Subcutaneous adipose tissue (tissue), 4 donors: ENCODE data around the gene C20orf173. TPM values are rescaled to one million over a fixed set of nuclear protein-coding genes. Genes with fewer than 3 reads are reported as not detected.

Source experiments
- total RNA-seq, 4 donors: library from RNA; depleted of rRNA; stranded (reverse); fragments of >200 nt; gene quantifications; one replicate each; pipeline ENCODE4 v1.1.0, GENCODE V29; 2016
- TF ChIP-seq, protein P1 (sequence below): fragments of 450-650 bp; IDR thresholded peaks from one replicate; pipeline ENCODE4 v1.5.1; 2016; ENCODE audit warnings: low read depth, mild to moderate bottlenecking, control low read depth, antibody characterized with exemption, moderate library complexity

The C20orf173 gene
- total RNA-seq, 4 donors from 2014 or later, result not detected

DNA sequence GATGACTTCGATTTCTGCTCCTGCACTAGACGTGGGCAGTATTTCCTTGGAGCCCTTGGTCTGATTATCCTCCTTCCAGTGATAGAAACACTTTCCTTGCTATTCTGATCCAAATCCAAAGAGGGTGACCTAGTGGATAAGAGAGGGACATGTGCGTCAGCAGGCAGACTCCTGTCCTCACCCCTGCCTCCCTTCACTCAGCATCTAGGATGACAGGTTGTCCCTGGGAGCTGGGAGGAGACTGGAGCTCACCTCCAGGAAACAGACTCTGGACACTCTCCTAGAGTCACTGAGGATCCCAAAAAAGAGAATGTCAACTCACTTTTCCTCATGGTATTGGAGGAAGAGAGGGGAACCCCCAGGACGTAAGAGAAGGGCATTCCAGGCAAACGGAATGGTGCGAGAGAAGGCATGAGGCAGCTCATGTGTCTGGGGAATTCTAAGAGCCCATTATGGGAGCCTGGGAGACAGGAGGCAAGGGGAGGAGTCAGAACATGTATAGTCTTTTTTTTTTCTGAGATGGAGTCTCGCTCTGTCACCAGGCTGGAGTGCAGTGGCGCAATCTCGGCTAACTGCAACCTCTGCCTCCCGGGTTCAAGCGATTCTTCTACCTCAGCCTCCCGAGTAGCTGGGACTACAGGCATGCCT, 2.2 kb downstream of the C20orf173 start:
- TF ChIP-seq, protein P1, sequence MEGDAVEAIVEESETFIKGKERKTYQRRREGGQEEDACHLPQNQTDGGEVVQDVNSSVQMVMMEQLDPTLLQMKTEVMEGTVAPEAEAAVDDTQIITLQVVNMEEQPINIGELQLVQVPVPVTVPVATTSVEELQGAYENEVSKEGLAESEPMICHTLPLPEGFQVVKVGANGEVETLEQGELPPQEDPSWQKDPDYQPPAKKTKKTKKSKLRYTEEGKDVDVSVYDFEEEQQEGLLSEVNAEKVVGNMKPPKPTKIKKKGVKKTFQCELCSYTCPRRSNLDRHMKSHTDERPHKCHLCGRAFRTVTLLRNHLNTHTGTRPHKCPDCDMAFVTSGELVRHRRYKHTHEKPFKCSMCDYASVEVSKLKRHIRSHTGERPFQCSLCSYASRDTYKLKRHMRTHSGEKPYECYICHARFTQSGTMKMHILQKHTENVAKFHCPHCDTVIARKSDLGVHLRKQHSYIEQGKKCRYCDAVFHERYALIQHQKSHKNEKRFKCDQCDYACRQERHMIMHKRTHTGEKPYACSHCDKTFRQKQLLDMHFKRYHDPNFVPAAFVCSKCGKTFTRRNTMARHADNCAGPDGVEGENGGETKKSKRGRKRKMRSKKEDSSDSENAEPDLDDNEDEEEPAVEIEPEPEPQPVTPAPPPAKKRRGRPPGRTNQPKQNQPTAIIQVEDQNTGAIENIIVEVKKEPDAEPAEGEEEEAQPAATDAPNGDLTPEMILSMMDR, result no peak

GRCh38 chr20:35525639-35526038, 3.8 kb downstream of the C20orf173 start:
- TF ChIP-seq, protein P1, result no peak

DNA sequence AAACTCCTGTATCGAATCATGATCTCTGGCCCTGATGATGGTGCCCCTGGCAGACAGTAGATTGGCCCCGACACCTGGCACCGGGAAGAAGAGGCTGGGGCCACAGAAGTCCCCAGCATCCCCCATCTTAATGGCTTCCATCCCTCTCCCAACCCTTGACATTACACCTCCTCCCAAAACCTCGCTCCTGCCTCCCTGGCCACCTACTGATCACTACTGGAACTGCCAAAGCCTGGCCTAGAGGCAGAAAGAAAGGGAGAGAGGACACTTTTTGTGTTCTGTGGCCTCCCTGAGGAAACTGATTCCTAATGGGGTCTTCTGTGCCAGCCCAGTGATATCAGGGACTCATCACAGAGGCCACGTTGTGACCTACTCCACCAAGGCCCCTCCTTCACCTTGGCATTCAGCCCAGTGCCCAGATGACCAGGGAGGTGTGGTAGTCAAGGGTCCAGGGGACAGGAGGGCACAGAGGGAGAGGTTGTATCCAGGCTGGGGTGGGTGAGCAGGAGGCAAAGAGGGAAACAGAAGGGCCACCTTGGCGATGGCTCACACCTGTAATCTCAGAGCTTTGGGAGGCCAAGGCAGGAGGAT, 6.1 kb downstream of the C20orf173 start:
- TF ChIP-seq, protein P1, result no peak

- TF ChIP-seq, protein P1, result no peak
Observed at GRCh38 chr20:35518955-35519354, 10.5 kb downstream of the C20orf173 start.

DNA sequence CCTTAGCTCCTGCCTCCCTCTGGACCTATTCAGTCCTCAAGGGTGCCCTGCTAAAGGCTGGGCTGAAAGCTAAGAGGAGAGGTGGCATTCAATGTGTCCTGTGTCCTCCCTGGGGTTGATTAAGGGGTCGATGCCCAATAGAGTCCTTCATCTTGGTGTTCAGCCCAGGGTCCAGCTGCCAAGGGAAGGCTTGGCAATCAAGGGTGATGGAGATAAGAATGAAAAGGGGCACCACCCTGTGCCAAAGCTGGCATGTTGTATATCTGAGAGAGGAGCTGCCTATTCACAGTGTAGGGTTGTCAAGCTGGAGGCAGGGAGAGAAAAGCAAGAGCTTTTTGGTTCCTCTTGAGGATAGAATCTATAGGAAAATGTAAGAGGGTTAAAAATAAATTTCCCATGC, 12.3 kb downstream of the C20orf173 start:
- TF ChIP-seq, protein P1, result no peak

GRCh38 chr20:35515949-35516645, 13.4 kb downstream of the C20orf173 start:
- TF ChIP-seq, protein P1, result no peak

DNA sequence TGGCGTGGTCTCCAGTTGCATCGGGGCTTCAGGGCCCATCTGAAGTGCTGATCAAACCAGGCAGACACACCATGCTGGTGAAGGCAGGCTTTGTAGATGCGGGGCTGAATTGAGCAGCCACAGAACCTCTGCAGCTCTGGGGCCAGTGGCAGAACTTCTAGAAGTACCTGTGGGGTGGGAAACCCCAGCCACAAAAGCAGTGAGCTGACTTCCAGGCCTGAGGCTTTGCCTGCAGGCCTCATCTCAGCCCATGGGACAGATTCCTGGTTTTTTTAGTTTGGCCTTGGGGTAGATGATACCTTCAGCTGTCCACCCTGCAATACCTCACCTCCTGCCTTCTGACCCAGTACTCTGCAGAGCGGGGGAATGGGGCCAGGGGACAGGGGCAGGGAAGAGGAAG, 14.1 kb downstream of the C20orf173 start:
- TF ChIP-seq, protein P1, result no peak
